GM19395 (cell line): ENCODE results near the gene AMY2B.
"Not testable (repeated sequence)": the region's sequence is repeated elsewhere in the genome, so short reads cannot be mapped to it uniquely, and the experiment has no call there.

Experiments used
- ATAC-seq: cut with Tn5 transposase; IDR thresholded peaks from one replicate; pipeline ENCODE4 v1.9.1; 2021; ENCODE audit warnings: mild to moderate bottlenecking, moderate library complexity; ENCODE audit not compliant: unreplicated experiment

AMY2B gene

DNA sequence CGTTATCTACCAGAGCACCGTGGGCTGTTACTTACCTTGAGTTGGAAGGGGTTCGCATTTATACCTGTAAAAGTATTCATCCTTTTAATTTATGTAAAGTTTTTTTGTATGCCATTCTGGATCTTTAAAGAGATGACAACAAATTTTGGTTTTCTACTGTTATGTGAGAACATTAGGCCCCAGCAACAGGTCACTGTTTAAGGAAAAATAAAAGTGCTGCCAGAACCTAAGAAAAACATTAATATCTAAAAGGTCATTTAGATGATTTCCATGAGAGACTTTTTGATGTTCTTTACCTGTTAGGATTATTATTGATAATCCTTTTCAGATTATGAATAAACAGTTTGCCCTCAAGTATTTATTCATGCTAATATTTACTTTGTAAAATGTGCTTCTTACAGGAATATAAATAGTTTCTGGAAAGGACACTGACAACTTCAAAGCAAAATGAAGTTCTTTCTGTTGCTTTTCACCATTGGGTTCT is 45.6 kb downstream of the AMY2B start, which contains the start of gene AMY2A:
TSS of gene AMY2A (plus strand) at position 434 of the 484 bp plus-strand sequence. CDS start at position 448, 14 bp downstream.
- not testable (repeated sequence) for ATAC-seq

DNA sequence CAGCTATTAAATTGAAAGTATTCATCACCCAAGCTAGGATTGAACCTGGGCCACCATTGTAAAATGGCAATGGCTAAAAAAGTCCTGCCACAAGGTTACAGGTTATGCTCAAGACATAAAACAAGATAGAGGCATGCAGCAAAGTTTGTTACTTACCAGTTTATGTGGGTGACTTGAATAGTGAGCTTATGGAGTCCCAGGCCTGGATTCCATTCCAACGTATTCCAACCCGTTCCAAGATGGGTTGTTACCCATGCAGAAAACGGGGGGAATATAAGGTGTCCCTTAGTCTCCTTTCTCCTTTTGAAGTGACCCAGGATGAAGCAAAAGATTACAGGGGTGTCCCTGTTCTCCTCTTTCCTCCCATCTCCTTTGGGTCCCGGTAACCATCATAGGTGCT is 56.0 kb downstream of the AMY2B start:
- ATAC-seq, result not testable (repeated sequence)
